ENCODE results near the gene GPR137. TPM values are rescaled to one million over a fixed set of nuclear protein-coding genes. Genes with fewer than 3 reads are reported as not detected.

The GPR137 gene
- total RNA-seq, 6 experiments from 2014 or later, result 13.0 to 21.9 (median 17.8) TPM

GRCh38 chr11:64243236-64243854, 42.3 kb upstream of the GPR137 start:
- 80% methylated on average over 1 of the region's 8 CpGs for WGBS (ENCODE audit: insufficient coverage, low coverage, low lambda C conversion rate, missing lambda C conversion rate)
- TF ChIP-seq CTCF (IDR thresholded peaks at IDR 0.05), result no peak
- no peak for TF ChIP-seq POLR2A (IDR thresholded peaks at IDR 0.05)
- DNase-seq, result no peak
- H3K9me3 ChIP-seq, result no peaks in the 10 kb centered on the region
- no peak overlapping the region for H3K27ac ChIP-seq
- no peak for ATAC-seq
- peaks cover 0 to 5% (median 2%) of the 10 kb centered on the region in 4 donors for H3K36me3 ChIP-seq
- intact Hi-C loops (cut with DNase I), result no loop called here
- no peaks in the 10 kb centered on the region for H3K27me3 ChIP-seq
- peaks cover 0 to 28% (median 10%) of the 10 kb centered on the region in 4 donors for H3K4me1 ChIP-seq
- no peak overlapping the region for H3K4me3 ChIP-seq

- no peak for DNase-seq
- H3K27me3 ChIP-seq, result no peaks in the 10 kb centered on the region
- WGBS (ENCODE audit: insufficient coverage, low coverage, low lambda C conversion rate, missing lambda C conversion rate), result 61% methylated on average over 2 of the region's 5 CpGs
- H3K4me3 ChIP-seq, result no peak overlapping the region
- no peak overlapping the region for H3K27ac ChIP-seq
- H3K36me3 ChIP-seq, result peaks cover 0 to 5% (median 2%) of the 10 kb centered on the region in 4 donors
- intact Hi-C loops (cut with DNase I), result no loop called here
- ATAC-seq, result no peak
- TF ChIP-seq CTCF (IDR thresholded peaks at IDR 0.05) (no peak), POLR2A (IDR thresholded peaks at IDR 0.05) (no peak)
- peaks cover 0 to 26% (median 10%) of the 10 kb centered on the region in 4 donors for H3K4me1 ChIP-seq
- no peaks in the 10 kb centered on the region for H3K9me3 ChIP-seq
Observed at GRCh38 chr11:64244107-64244506, 41.5 kb upstream of the GPR137 start.

GRCh38 chr11:64244966-64245365, 40.7 kb upstream of the GPR137 start:
- TF ChIP-seq CTCF (IDR thresholded peaks at IDR 0.05) (no peak), POLR2A (IDR thresholded peaks at IDR 0.05) (no peak)
- ATAC-seq (no peak), DNase-seq (no peak)
- intact Hi-C loops (cut with DNase I), result no loop called here
- no peaks in the 10 kb centered on the region for H3K27me3 ChIP-seq
- H3K36me3 ChIP-seq, result peaks cover 0 to 5% (median 2%) of the 10 kb centered on the region in 4 donors
- H3K4me3 ChIP-seq, result peak overlapping the region; percentile 74 to 76 (median 75)
- peak overlapping the region in 2 of 3 donors; percentile 46 to 65 for H3K27ac ChIP-seq
- H3K4me1 ChIP-seq, result peaks cover 0 to 30% (median 13%) of the 10 kb centered on the region in 4 donors
- WGBS (ENCODE audit: insufficient coverage, low coverage, low lambda C conversion rate, missing lambda C conversion rate), result no CpG with 5 or more reads among the region's 6 CpGs
- H3K9me3 ChIP-seq, result no peaks in the 10 kb centered on the region

- peak overlapping the region; percentile 74 to 76 (median 75) for H3K4me3 ChIP-seq
- peaks cover 0 to 28% (median 13%) of the 10 kb centered on the region in 4 donors for H3K4me1 ChIP-seq
Observed at GRCh38 chr11:64245401-64245796, 40.2 kb upstream of the GPR137 start.

More at GRCh38 chr11:64245401-64245796, 40.2 kb upstream of the GPR137 start:
- WGBS (ENCODE audit: insufficient coverage, low coverage, low lambda C conversion rate, missing lambda C conversion rate), result 2% methylated on average over 6 of the region's 6 CpGs
- intact Hi-C loops (cut with DNase I), result no loop called here
- TF ChIP-seq POLR2A (IDR thresholded peaks at IDR 0.05) (no peak), CTCF (IDR thresholded peaks at IDR 0.05) (no peak)
- Histone ChIP-seq H3K36me3 (peaks cover 0 to 5% (median 2%) of the 10 kb centered on the region in 4 donors), H3K27me3 (no peaks in the 10 kb centered on the region), H3K27ac (peak overlapping the region; percentile 1 to 65 (median 46)), H3K9me3 (no peaks in the 10 kb centered on the region)
- ATAC-seq (no peak), DNase-seq (peak in 1 of 3 donors; percentile 72)

Data from right lobe of liver (tissue), 6 donors.